Measurements from ENCODE around the gene NR1H4.
"Not testable (repeated sequence)": the region's sequence is repeated elsewhere in the genome, so short reads cannot be mapped to it uniquely, and the experiment has no call there.

The NR1H4 gene

GRCh38 chr12:100497105-100497795 is 23.6 kb downstream of the NR1H4 start:
- POLR2A ChIA-PET = no interaction called here
- DNase-seq (ENCODE audit: extremely low spot score) = no peak
- TF ChIP-seq CTCF (IDR thresholded peaks at IDR 0.05; ENCODE audit: control extremely low read depth, extremely low read depth, low read depth, missing control alignments) = no peak
- CTCF ChIA-PET = no interaction called here

- no peak for DNase-seq (ENCODE audit: extremely low spot score)
- no peak for TF ChIP-seq CTCF (IDR thresholded peaks at IDR 0.05; ENCODE audit: control extremely low read depth, extremely low read depth, low read depth, missing control alignments)
- ChIA-PET POLR2A (no interaction called here), CTCF (no interaction called here)
These were observed 24.5 kb downstream of the NR1H4 start for GRCh38 chr12:100498141-100498540.

GRCh38 chr12:100499416-100499815 is 25.8 kb downstream of the NR1H4 start:
- no peak for DNase-seq (ENCODE audit: extremely low spot score)
- TF ChIP-seq CTCF (IDR thresholded peaks at IDR 0.05; ENCODE audit: control extremely low read depth, extremely low read depth, low read depth, missing control alignments) = no peak
- CTCF ChIA-PET = interaction anchor here (1.0 kb wide), 1 partner anchor 9 kb away, joined by 4 read pairs; no protein-coding TSS in a partner anchor
- POLR2A ChIA-PET = no interaction called here

GRCh38 chr12:100502718-100503117 is 29.1 kb downstream of the NR1H4 start:
- POLR2A ChIA-PET = not testable (repeated sequence)
- CTCF ChIA-PET = interaction anchor here (1.2 kb wide), 1 partner anchor 170 kb away, joined by 4 read pairs; no protein-coding TSS in a partner anchor

GRCh38 chr12:100503228-100503628 is 29.6 kb downstream of the NR1H4 start:
- ChIA-PET POLR2A (no interaction called here), CTCF (no interaction called here)

More at GRCh38 chr12:100502718-100503117, 29.1 kb downstream of the NR1H4 start:
- not testable (repeated sequence) for DNase-seq (ENCODE audit: extremely low spot score)

GRCh38 chr12:100504804-100505203 is 31.1 kb downstream of the NR1H4 start:
- no peak for TF ChIP-seq CTCF (IDR thresholded peaks at IDR 0.05; ENCODE audit: control extremely low read depth, extremely low read depth, low read depth, missing control alignments)
- ChIA-PET POLR2A (no interaction called here), CTCF (no interaction called here)
- no peak for DNase-seq (ENCODE audit: extremely low spot score)

More at GRCh38 chr12:100503228-100503628, 29.6 kb downstream of the NR1H4 start:
- DNase-seq (ENCODE audit: extremely low spot score) = no peak
- TF ChIP-seq CTCF (IDR thresholded peaks at IDR 0.05; ENCODE audit: control extremely low read depth, extremely low read depth, low read depth, missing control alignments) = no peak

- ChIA-PET CTCF (no interaction called here), POLR2A (no interaction called here)
- no peak for TF ChIP-seq CTCF (IDR thresholded peaks at IDR 0.05; ENCODE audit: control extremely low read depth, extremely low read depth, low read depth, missing control alignments)
- DNase-seq (ENCODE audit: extremely low spot score) = no peak
These were observed 35.1 kb downstream of the NR1H4 start for GRCh38 chr12:100508751-100509150.

All from GM10248 (cell line).